Hematopoietic multipotent progenitor cell treated with erythropoietin and hydrocortisone succinate and interleukin-3 and kit ligand, for 8 days (in vitro differentiated cells): ENCODE measurements around the gene METRN.

ENCODE experiments used
- DNase-seq: peaks from one replicate; pipeline ENCODE4 v3.0.0-alpha.2; 2015

Gene METRN

GRCh38 chr16:725463-726187 lies 10.7 kb downstream of the METRN start:
- no peak for DNase-seq

- no peak for DNase-seq
Observed at GRCh38 chr16:726188-726437, 11.2 kb downstream of the METRN start.

GRCh38 chr16:726438-727290 lies 11.7 kb downstream of the METRN start, which contains the start of the genes CCDC78 and HAGHL:
Gene CCDC78, minus strand, starts transcription at chr16:726443. Its CDS starts 76 bp downstream, at chr16:726367.
Gene HAGHL, plus strand, starts transcription at chr16:727106. Its CDS starts 404 bp downstream, at chr16:727510.
- DNase-seq, result peak; percentile 68

GRCh38 chr16:727291-727977 lies 12.5 kb downstream of the METRN start:
- DNase-seq, result peak; percentile 76

- peak; percentile 88 for DNase-seq
Observed at GRCh38 chr16:728131-728889, 13.4 kb downstream of the METRN start.

- no peak for DNase-seq
Observed at GRCh38 chr16:728890-729744, 14.2 kb downstream of the METRN start.

GRCh38 chr16:729768-730665 lies 15.1 kb downstream of the METRN start:
- no peak for DNase-seq

- DNase-seq, result no peak
Observed at GRCh38 chr16:730666-731509, 16.0 kb downstream of the METRN start.

- DNase-seq, result no peak
Observed at GRCh38 chr16:732332-732731, 17.4 kb downstream of the METRN start.

- no peak for DNase-seq
Observed at GRCh38 chr16:732936-733335, 18.0 kb downstream of the METRN start.

- DNase-seq, result no peak
Observed at GRCh38 chr16:733382-734207, 18.7 kb downstream of the METRN start.

- no peak for DNase-seq
Observed at GRCh38 chr16:734208-734980, 19.5 kb downstream of the METRN start.

GRCh38 chr16:734981-735881 lies 20.3 kb downstream of the METRN start:
- no peak for DNase-seq

- DNase-seq, result no peak
Observed at GRCh38 chr16:735982-736453, 21.1 kb downstream of the METRN start.

- DNase-seq, result no peak
Observed at GRCh38 chr16:736936-737481, 22.1 kb downstream of the METRN start.
